GM18498 (cell line): Measurements from ENCODE around the gene SNX14.
"Not testable (repeated sequence)": the region's sequence is repeated elsewhere in the genome, so short reads cannot be mapped to it uniquely, and the experiment has no call there.

Experiments used
- ATAC-seq: cut with Tn5 transposase; IDR thresholded peaks from one replicate; pipeline ENCODE4 v1.9.1; 2021; ENCODE audit warnings: mild to moderate bottlenecking, moderate library complexity; ENCODE audit not compliant: unreplicated experiment

Gene SNX14

DNA sequence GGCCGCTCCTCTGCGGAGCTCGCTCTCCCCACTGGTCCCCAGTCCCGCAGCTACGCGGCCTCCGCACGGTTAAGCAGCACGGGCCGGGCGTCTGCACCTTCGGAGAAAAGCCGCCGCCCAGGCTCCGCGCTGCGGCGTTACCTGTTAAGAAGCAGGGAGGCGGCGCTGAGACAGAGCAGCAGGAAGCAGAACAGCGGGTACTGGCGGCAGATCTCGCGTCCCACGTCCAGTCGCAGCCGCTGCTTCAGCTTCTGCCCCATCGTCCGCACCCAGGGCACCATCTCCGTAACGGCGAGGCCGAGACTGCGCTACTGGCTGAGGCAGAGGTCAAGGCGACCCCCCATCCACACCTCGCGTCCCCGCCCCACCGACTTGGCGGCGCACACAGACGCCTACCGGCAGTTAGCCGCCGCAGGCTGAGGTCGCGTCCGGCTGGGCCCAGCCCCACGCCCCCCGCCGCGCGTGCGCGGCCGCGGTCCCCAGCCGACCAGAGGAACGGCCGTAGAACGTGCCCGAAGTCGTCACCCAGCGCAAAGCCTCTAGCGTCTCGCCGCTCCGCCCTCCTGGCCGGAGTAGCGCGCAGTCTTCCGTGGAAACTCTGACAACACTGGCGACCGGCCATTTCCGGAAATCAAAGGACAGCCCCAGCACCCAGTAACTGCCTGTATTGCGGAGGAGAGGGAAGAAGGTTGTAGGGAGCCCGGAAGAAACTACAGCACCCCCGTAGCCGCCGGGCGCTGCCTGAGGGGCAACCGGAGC is at the start of gene SNX14:
Gene SNX14 (minus strand): TSS at position 421 of the 759 bp plus-strand sequence. CDS start 140 bp downstream, at position 281.
- ATAC-seq = peak; percentile 90

- ATAC-seq = peak; percentile 73
Measured at GRCh38 chr6:85642774-85643536, 49.3 kb upstream of the SNX14 start, which contains the start of gene SYNCRIP. TSS of gene SYNCRIP (minus strand) at chr6:85642886. CDS start at chr6:85641439, 1,447 bp downstream.

- no peak for ATAC-seq
Measured at GRCh38 chr6:85641897-85642773, 48.5 kb upstream of the SNX14 start.

GRCh38 chr6:85641522-85641896 is 47.9 kb upstream of the SNX14 start:
- no peak for ATAC-seq

GRCh38 chr6:85640821-85641220 is 47.2 kb upstream of the SNX14 start:
- no peak for ATAC-seq

DNA sequence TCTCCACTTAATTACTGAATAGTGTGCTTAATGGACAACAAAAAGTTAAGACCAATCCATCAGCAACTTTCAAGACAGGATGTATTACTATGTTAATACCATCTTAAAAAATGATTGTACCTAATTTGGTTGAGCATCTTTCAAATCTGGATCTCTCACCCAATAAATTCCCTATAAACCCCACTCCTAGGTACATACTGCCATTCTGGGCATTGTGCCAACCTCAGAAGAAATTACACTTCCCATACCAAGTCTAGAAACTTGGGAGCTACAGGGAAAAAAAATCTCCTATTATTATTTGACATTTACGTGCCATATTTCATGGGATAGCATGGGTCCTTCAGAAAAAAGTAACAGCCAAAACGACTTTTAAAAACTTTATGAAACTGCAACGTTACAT is 43.9 kb upstream of the SNX14 start:
- ATAC-seq = no peak

DNA sequence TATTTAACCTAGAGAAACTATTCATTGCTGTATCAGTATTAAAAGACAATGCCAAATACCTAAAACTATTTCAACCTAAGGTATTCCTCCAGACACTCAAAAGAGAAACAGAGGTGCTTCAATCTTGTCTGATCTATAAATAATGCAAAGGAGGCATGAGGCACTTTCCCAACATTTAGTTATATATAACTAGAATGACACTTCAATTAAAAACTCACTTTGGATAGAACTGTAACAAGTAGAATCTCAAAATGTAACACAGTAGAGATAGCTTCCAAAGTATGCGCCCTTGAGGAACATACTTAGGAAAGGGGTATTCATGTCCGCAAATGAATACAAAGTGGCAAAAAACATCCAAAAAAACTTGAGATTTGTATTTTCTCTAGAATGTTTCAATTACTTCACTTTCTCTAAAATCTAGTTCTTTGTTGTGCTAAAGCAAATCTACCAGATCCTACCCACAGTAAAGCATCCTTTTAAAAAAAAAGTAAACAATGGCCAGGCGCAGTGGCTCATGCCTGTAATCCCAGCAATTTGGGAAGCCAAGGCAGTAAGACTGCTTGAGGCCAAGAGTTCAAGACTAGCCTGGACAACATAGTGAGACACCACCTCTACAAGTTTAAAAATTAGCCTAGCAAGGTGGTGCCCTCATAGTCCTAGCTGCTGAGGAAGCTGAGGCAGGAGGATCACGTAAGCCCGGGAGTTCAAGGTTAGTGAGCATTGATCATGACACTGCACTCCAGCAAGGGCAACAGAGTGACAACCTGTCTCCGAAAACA is 38.7 kb upstream of the SNX14 start:
- ATAC-seq = no peak

GRCh38 chr6:85631117-85631516 is 37.5 kb upstream of the SNX14 start:
- ATAC-seq = not testable (repeated sequence)

DNA sequence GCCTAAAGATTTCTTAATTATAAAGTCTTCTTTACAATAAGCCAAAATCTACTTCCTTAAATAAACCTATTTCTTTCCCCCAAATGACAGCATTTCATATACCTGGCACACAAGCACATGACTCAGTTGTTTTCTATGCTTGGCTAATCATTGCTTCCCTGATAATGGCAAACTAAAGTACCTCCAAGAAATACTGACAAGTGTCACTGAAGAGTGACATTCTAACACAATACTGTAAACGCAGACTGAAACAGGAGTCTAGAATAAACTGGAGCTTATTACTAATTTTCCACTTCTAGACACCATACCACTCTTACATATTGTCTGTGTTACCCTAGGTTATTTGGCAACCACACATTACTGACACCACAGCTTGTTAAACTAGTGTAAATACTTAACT is 34.7 kb upstream of the SNX14 start:
- no peak for ATAC-seq

GRCh38 chr6:85620308-85620707 is 26.6 kb upstream of the SNX14 start:
- no peak for ATAC-seq

DNA sequence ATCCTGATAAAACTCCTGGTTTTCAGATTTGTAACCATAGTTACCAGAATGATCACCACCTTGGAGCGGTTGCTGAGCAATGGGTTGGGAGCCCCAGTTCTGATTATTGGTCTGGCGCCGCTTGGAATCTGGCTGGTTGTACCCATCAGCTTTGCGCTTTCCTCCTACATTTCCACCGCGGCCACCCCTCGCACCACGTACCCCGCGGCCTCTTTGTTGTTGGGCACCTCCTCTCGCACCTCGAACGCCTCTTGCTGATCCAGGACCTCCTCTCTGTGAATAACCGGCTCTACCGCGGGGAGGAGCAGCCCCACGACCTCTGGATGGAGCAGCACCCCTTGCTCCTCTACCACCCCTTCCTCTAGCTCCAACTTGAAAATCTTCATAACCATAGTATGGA is 21.1 kb upstream of the SNX14 start:
- no peak for ATAC-seq

DNA sequence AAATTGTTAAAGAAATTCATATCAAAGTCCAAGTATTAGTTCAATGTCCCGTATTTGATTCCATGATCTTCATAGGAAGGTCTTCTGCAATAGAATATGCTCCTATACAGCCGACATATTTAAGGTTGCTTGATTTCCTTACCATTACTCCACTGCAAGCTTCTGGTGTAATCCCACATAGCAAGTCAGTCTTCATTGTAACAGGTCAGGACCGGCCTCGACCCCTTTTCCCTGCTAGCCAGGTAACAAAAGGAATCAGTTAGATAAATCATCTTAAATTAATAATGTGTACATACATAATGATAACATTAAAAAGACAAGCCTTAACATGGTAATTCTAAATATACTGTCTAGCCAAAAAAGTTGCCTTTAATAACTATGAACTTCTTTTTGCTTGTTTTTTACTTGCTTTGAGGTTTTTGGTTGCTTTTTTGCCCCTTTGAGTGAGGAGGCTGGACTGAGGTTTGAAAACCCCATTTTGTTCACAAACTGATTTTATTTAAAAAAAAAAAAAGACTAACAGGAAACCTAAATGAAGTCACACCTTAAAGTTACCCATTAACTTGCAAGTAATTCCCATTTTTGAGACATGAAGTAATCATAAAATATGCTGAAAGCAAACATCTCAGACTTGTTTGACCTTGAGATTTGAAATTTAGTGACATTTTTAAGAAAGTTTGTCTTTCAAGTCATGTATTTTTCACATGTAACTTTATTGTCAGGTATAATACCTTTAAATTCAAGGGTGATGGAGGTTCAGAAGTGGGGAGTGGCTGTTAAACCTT is 19.2 kb upstream of the SNX14 start:
- no peak for ATAC-seq

- ATAC-seq = no peak
Measured at GRCh38 chr6:85610182-85610895, 16.7 kb upstream of the SNX14 start.

DNA sequence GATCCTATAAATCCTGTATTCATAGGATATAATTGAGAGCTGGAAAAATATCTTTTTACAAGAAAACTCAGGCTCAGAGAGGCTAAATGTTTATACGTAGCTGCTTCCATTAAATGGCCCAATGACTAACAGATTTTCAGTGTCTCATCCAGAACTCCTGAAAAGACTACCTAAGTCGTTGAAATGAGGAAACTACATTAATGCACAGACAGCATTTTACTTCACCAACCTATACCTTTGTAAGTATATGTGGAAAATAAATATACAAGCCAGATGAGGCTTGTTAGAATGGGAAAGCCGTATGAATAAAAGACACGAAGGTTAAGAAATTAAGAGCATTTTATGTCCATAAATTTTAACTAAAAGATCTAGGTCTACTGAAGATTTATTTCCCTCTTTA is 8.4 kb upstream of the SNX14 start:
- ATAC-seq = no peak

DNA sequence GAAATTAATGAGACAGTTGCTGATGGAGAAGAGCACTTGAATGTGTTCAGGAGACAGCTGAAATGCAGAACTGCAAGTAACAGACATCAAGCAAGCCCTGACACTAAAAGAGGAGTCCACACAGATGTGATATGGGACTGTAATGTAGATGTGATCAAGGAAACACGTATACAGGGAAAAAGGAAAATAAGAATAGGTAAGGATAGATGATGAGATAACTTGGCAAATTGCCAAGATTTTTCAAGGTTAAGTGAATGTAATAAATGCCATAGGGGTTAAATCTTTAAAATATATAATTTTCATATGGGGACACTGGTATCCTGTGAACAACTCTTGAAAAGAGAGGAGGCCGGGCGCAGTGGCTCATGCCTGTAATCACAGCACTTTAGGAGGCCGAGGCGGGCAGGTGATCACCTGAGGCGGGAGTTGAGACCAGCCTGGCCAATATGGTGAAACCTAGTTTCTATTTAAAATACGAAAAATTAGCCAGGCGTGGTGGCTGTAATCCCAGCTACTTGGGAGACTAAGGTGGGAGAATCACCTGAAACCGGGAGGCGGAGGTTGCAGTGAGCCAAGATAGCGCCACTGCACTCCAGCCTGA is 7.2 kb upstream of the SNX14 start:
- no peak for ATAC-seq

GRCh38 chr6:85594197-85594930 is 706 bp upstream of the SNX14 start:
- peak; percentile 10 for ATAC-seq

- no peak for ATAC-seq
Measured at GRCh38 chr6:85592033-85592432, 1.6 kb downstream of the SNX14 start.

GRCh38 chr6:85591207-85591606 is 2.5 kb downstream of the SNX14 start:
- ATAC-seq = no peak
